GM19238 (cell line): ENCODE results near the gene DLGAP1.
"Not testable (repeated sequence)": the region's sequence is repeated elsewhere in the genome, so short reads cannot be mapped to it uniquely, and the experiment has no call there.

Source experiments
- DNase-seq: peaks from one replicate; pipeline ENCODE4 v3.0.0; 2011; ENCODE audit warnings: low spot score; ENCODE audit not compliant: insufficient read length

DLGAP1 gene

DNA sequence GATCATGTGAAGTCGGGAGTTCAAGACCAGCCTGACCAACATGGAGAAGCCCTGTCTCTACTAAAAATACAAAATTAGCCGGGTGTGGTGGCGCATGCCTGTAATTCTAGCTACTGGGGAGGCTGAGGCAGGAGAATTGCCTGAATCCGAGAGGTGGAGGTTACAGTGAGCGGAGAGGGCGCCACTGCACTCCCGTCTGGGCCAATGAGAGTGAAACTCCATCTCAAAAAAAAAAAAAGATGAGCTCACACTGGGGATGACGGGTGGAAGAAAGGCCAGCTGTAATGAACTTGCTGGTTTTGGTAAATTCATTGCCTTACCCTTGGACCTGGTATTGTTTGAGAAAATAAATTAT is 847.0 kb downstream of the DLGAP1 start:
- not testable (repeated sequence) for DNase-seq

DNA sequence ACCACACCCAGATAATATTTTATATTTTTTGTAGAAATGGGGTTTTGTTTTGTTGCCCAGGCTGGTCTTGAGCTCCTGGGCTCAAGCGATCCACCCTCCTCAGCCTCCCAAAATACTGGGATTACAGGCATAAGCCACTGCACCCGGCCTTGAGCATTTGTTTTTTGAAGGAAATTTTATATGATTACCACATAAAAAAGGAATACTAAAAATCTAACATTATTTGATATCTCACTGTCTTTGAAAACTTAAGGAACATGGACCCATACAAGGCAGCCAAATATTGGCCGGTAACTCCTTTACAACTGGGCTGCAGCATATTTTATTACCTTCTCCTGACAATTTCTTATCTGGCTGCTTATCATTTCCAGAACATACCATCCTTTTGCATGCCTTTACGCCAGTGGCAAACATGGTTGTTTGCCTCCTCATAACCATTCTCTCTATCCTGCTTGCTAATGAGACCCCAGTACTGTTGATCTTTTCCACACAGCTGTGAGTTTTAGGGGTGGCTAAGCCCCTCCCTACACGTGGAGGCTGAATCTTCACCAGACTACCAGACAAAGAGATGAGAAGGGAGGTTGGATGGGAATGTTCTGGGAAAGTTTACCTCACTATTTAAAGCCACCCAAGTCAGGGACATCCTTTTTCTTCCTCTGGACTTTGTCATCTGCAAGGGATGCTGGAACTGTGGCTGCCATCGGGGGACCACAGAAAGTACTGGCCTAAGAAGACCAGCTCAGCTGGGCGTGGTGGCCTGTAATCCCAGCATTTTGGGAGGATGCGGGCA is 847.6 kb downstream of the DLGAP1 start:
- DNase-seq = no peak

DNA sequence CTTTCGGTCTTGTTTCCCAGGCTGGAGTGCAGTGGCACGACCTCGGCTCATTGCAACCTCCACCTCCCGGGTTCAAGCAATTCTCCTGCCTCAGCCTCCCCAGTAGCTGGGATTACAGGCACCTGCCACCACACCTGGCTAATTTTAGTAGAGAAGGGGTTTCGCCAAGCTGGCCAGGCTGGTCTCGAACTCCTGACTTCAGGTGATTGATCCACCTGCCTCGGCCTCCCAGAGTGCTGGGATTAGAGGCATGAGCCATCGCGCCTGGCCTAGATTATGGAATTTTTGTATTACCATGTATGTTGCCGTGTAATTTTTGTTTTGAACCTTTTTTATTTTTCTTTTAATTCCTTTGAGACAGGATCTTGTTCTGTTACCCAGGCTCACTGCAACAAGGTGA is 848.2 kb downstream of the DLGAP1 start:
- not testable (repeated sequence) for DNase-seq

DNA sequence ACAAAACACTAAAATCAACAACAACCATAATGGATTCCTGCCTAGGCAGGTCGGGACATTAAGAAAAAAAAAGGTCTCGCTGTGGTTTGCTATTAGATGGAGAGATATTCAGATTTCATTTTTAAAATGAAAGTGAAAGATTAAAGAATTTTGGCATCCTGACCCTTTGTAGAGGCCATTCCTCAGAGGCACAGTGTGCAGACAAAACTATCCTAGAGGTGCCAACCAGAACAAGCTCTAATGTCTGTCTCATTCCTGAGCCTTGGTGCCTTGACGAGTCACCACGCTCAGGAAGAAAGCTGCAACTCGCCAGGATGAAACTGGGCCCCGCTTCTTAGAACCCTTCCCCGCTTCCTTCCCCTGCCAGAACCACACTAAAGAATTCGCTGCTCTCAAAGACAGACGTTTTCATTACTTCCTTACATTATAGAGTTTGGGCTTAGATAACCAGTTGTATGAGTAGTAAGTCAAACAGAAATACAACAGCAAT is 849.1 kb downstream of the DLGAP1 start:
- DNase-seq = no peak

DNA sequence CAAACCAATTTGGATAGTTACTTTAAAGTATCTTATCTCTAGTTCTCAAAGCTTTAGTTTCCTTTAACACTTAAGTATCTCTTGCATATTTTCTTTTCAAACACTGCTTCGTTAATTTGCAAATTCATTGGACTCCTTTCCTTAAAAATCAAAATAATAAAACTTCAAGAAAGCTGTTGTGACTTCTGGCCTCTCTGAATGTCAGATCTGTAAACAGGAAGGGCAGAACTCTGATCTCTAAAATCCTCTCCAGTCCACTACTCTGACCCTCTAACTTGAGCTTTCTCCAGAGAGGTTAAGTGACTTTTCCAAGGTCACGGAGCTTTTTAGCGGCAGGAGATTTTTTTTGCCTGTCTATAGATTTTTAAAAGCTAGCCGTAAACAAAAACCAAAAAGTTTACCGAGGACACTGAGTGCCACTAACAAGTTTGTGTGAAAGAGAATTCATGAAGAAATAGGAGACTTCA is 849.6 kb downstream of the DLGAP1 start:
- no peak for DNase-seq

DNA sequence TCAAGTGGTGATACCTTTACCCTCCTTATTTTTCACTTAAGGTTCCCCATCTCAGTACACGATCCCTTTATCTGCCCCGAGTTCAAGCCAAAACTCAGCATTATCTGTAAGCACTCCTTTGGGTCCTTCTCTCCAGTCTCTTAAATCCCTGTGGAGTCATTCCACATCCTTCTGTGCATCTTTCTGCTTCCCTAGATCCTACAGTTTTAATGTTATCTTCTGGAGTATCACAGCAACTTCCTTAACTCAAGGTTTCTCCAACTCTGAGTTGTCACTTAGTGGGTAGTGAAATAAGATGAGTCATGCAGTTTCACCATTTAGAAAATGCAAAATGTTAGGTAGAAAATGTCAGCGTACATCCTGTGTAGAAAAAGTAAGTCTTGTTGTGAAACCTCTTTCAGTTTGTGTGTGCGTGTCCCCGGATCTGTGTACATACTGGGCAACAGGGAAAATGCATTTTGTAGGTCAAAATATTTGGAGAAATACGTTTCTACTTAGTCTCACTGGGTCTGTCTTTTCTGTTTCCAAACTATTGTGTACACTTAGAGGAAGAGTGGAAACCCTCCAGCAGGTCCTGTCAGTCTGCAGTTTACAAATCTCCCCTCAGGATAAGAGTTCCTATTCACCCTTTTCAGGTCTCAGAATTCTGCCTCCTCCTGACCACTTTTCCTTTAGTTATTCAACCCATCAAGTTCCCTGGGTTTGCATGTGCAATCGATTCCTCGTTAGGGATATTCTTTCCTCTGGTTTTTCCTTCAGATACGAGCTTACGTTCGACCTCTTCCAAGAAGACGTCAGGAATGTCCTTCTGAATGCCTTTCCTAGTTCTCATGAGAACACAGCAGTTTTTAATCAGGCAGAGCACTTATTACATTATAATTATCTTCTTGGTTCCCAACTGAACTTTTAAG is 850.4 kb downstream of the DLGAP1 start:
- no peak for DNase-seq

DNA sequence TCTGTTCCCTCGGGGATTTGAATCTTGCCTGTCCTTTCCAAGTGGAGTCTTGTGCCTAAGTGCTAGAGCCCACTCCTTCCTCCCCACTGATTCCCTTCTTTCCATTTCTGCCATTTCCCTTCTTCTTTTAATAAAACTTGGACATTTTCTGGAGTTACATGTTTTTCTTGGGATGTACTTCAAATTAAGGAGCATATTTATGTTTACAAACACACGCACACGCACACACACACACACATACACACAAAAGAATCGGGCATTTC is 850.9 kb downstream of the DLGAP1 start:
- DNase-seq = no peak

DNA sequence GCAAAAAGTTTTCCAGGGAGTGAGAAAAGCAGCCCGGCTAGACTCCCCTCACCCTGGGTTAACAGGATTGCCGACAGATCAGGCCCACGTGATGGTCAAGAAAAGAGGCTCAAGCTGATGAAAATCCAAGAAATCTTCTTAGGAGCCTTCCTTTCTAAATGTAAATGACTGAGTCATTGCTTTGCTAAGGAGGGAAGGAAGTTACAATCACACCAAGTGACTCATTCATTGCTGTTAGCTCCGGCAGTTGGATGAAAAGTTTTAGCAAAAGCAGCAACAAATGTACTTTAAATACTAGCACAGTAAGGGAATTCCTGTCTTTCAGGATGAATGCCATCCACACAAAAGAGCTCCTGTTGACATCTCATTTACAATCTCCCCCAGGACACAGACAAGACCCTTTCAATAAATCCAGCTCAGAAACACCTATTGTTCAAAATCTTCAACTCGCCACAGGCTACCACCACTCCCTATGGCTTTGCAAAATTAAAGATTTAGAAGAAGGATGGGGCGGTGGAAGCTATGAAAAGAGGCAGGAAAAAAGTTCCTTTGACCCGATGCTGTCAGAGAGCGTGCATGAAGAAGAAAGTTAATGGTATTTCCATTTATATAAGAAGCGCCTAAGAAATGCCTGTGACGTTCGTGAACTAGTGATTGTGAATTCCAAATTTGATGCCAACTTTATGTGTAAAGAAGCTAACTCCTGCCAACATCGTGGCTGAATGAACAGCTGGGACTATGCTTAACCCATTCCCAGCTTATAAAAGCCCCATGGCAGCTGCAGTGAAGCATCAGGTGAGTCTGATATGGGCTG is 851.5 kb downstream of the DLGAP1 start:
- DNase-seq = no peak

DNA sequence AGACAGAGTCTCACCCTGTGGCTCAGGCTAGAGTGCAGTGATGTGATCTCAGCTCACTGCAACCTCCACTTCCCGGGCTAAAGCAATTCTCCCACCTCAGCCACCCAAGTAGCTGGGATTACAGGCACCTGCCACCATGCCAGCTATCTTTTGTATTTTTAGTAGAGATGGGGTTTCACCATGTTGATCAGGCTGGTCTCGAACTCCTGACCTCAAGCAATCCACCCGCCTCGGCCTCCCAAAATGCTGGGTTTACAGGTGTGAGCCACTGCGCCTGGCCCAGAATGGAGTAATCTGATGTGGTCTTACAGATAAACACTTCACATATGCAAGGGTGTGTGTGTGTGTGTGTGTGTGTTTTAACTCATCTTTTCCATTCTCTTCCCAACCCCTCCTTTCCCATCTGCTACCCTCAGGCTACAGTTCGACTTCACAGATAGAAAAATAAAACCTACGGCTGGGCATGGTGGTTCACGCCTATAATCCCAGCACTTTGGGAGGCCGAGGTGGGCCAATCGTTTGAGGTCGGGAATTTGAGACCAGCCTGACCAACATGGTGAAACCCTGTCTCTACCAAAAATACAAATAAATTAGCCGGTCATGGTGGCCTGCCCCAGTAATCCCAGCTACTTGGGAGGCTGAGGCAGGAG is 853.9 kb downstream of the DLGAP1 start:
- not testable (repeated sequence) for DNase-seq

DNA sequence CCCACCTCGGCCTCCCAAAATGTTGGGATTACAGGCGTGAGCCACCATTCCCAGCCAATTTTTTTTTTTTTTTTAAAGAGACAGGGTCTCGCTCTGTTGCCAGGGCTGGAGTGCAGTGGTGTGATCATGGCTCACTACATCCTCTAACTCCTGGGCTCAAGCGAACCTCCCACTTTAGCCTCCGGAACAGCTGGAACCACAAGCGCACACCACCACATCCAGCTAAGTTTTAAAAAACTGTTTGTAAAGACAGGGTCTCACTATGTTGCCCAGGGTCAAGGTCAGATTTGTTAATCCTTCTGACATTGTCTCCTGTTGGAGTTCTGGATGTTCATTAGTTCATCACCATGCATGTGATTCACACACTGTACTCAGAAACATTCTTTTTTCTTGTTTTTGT is 855.2 kb downstream of the DLGAP1 start:
- no peak for DNase-seq

DNA sequence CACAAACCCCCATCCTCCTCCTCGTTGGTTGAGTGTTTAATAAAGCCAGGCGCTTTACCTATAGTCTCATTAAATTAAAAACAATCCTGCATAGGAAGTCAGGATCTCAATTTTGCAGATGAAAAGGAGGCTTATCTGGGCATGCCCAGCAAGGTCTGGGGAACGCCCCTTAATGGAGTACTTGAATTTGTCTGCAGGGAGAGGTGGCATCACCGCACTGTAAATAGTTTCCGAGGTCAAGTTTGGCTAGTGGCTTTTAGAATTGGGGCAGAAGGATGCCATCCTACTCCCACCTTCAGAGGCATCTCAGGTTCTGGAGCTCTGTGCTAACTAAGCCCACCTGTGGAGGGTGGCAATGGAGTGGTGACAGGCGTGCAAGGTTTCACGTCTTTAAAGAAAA is 855.9 kb downstream of the DLGAP1 start:
- no peak for DNase-seq

DNA sequence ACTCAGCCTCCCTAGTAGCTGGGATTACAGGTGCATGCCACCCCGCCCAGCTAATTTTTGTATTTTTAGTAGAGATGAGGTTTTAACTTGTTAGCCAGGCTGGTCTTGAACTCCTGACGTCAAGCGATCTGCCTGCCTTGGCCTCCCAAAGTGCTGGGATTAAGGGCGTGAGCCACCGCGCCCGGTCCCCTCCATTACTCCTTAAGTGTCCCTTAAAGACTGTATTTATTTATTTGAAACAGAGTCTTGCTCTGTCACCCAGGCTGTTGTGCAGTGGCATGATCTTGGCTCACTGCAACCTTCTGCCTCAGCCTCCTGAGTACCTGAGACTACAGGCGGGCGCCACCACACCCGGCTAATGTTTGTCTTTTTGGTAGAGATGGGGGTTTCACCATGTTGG is 856.5 kb downstream of the DLGAP1 start:
- DNase-seq = no peak

DNA sequence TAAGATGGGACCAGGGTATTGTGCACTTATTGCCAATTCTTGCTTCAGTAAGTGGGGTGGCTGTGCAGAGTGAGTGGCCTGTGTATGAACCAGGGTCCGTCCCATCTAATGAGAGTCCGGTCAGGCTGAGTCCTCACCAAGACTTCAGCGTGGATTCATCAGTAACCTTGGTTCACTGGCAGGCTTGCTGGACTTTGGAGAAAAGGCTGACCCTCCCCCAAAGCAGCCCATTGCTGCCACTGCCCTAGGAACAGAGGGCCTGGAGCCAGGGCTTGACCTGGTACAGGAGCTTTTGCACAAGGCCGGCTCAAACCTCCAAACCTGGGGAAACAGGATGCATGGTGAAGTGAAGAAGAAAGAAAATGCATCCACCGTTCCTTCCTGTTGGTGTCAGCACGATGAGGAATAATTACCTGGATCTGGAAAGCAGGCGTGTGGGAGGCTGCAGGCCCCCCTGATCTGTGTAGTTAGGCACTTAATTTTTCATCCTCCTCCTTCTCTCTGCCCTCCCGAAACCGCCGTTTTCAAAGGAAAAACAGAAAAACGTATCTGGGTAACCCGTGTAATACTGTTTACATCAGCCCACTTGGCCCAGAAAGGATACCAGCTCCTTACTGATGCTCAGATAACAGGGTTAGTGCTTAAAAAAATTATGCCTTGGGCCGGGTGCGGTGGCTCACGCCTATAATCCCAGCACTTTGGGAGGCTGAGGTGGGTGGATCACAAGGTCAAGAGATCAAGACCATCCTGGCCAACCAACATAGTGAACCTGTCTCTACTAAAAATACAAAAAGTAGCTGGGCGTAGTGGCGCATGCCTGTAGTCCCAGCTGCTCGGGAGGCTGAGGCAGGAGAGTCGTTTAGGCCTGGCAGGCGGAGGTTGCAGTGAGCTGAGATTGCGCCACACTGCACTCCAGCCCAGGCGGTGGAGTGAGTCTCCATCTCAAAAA is 857.4 kb downstream of the DLGAP1 start:
- DNase-seq = no peak

DNA sequence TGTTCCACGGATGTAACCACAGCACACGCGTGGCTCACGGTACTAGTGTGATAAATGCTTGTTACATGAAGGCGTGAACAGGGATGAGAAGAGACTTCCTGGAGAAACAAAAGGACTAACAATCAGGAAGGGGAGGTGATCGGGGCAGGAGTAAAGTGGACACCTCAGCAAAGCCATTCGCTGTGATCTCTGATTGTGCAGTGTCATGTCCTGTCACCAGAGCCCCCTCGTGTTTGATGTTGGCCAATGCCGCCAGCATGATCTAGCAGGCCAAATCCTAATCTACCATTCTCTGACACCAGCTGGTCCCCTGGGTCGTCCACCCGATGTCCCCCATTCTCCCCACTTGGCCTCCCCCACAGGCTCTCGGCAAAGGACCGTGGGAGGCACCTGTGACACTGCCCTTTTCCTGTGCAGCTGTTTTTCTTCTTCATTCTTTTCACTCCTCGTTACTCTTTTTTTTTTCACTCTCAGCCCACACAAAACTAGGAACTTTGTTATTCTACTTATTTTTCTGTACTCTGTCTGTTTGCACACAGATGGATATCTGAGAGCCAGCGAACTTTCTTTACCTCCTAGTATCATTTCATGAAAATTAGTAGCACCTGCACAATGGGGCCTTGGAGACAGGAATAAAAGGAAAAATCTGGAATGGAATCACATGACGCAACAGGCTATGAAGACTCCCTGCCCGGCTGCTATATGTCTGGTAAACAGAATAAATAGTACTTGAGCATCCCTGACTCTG is 858.3 kb downstream of the DLGAP1 start:
- DNase-seq = no peak

DNA sequence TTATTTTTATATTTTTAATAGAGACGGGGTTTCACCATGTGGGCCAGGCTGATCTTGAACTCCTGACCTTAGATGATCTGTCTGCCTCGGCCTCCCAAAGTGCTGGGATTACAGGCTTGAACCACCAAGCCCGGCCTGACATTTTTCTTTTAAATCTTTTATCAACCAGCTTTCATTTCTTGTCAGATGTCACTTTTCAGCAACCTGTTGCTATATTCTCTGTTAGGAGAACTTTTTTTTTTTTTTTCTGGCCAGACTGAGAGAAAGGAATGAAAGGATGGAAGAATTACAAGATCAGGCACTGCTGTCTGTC is 858.8 kb downstream of the DLGAP1 start:
- DNase-seq = no peak

DNA sequence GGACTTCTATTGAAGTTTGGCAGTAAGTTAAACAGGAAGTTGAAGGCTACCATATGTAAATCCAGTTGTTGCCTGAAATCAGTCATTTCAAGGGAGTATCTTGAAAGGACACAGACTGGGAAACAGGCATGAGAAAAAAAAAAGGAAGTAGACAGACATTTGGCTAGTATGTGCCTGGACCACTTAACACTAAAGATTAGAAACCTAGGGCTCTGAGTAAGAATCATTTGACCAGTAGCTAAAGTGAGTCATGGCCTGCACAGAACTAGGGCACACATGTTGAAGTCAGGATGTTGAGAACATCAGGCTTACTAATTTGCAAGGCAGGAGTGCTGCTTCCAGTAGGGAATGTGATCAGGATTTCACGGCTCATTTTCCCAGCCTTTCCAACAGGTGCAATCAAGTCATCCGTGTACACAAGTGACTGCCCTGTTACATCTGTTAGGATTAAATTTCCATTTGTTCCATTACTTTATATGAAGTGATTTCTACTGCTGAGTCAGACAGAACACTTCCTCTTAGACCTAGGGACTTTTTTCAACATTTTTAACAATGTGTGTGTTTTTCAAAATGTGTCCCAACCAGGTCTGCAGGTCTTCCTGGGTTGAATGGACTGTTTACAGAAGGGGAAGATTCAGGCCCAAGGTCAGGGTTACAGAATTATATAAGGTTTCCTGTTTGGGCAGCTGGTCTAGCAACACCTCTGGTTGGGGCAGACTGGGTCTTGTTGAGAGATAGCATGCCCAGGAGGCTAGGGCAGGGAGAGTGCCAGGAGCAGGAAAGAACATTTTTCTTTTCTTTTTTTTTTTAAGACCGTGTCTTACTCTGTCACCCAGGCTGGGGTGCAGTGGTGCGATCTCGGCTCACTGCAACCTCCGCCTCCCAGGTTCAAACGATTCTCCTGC is 859.5 kb downstream of the DLGAP1 start:
- DNase-seq = no peak

DNA sequence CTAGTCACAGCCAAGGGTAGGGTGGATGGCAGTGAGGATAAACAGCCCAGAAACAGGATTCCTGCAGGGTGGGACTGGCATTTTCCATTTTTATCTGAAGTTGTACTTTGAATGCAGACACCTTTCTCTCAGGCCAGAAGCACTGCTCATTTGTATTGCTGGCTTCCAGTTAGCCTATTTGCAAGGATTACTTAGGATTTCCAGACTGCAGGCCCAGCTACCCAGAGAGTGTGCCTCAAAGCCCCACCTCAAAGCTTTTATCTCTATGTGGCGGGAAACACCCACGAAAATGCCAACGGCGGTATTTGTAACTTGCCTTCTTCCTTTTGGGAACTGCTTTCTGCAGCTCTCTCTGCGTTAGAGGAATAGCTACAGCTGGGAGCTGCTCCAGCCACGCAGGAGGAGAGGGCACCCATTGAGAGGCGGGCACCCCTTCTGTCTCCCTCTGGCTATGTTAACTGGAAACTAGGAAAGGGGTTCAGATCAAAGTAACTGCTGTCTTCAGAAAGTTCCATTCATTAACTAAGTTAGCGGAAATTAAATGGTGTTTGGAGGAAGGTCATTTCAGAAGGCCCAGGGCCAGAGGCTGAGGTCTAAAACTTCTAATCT is 860.2 kb downstream of the DLGAP1 start:
- no peak for DNase-seq
